ENCODE data around the gene CFB.

- TF ChIP-seq POLR2A (IDR thresholded peaks at IDR 0.05) (no peak), CTCF (IDR thresholded peaks at IDR 0.05) (no peak), EP300 (IDR thresholded peaks at IDR 0.05) (no peak)
These were observed 41.9 kb upstream of the CFB start for GRCh38 chr6:31903957-31904356.
